VCaP (cell line): ENCODE measurements around the gene DPH2.

Source experiments
- H3K27ac ChIP-seq: fragments of 450-650 bp; 2 replicates; pipeline ENCODE4 v1.5.1; 2017
- CTCF ChIP-seq: fragments of 450-650 bp; conservative IDR thresholded peaks from 2 replicates; pipeline ENCODE4 v1.5.1; 2017; ENCODE audit warnings: mild to moderate bottlenecking, moderate library complexity

DPH2 gene

GRCh38 chr1:43982241-43982640, 12.4 kb downstream of the DPH2 start:
- TF ChIP-seq CTCF = no peak
- no peak overlapping the region for H3K27ac ChIP-seq

- no peak for TF ChIP-seq CTCF
Measured at GRCh38 chr1:43982808-43983207, 13.0 kb downstream of the DPH2 start.

GRCh38 chr1:43983253-43983899, 13.6 kb downstream of the DPH2 start:
- TF ChIP-seq CTCF = no peak
- no peak overlapping the region for H3K27ac ChIP-seq

More at GRCh38 chr1:43982808-43983207, 13.0 kb downstream of the DPH2 start:
- no peak overlapping the region for H3K27ac ChIP-seq

- TF ChIP-seq CTCF = no peak
Measured at GRCh38 chr1:43984855-43985254, 15.0 kb downstream of the DPH2 start.

GRCh38 chr1:43985984-43986595, 16.3 kb downstream of the DPH2 start:
- H3K27ac ChIP-seq = no peak overlapping the region
- no peak for TF ChIP-seq CTCF

More at GRCh38 chr1:43984855-43985254, 15.0 kb downstream of the DPH2 start:
- no peak overlapping the region for H3K27ac ChIP-seq

GRCh38 chr1:43986712-43987111, 16.9 kb downstream of the DPH2 start:
- TF ChIP-seq CTCF = no peak
- H3K27ac ChIP-seq = no peak overlapping the region

GRCh38 chr1:43987159-43987902, 17.5 kb downstream of the DPH2 start:
- no peak for TF ChIP-seq CTCF
- H3K27ac ChIP-seq = no peak overlapping the region
